ENCODE measurements around the gene GAREM2.

Gene GAREM2

DNA sequence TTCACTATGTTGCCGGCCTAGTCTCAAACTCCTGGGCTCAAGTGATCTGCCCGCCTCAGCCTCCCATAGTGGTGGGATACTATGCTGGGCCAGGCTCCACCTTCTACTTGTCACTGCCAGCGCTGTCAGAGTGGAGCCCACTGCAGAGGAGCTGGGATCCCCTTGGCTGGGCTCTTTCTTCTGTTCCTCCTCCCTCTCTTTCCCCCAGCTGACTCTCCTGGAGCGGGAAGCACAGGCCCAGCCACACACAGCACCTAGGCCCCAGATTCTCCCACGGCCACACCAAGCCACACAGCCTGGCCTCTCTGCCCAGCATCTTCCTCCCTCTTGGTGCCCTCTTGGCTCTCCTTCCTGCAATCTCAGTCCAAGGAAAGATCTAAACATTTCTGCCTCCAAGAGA is 3.7 kb upstream of the GAREM2 start:
- Histone ChIP-seq H3K4me2 (ENCODE audit: low read length) (no peak overlapping the region), H4K20me1 (ENCODE audit: insufficient read depth, low read length) (no peaks in the 10 kb centered on the region), H3K27me3 (ENCODE audit: insufficient read depth, low read length) (0 out of 2 replicates have a peak, but pooled peaks cover 6% of the 10 kb centered on the region), H3K9me3 (ENCODE audit: low read length) (no peaks in the 10 kb centered on the region), H3K4me3 (ENCODE audit: low read depth, low read length, poor library complexity, severe bottlenecking) (no peak overlapping the region), H3K79me2 (ENCODE audit: insufficient read depth, low read length) (no peaks in the 10 kb centered on the region), H3K27ac (ENCODE audit: low read depth, low read length, poor library complexity, severe bottlenecking) (no peak overlapping the region), H2AFZ (ENCODE audit: low read length) (no peak overlapping the region), H3F3A (ENCODE audit: insufficient read depth, low read length) (no peaks in the 10 kb centered on the region), H3K9ac (ENCODE audit: low read length) (no peak overlapping the region), H3K9me2 (ENCODE audit: low read depth, low read length) (no peaks in the 10 kb centered on the region), H3K36me3 (ENCODE audit: insufficient read depth, low read length) (no peaks in the 10 kb centered on the region), H3K4me1 (ENCODE audit: insufficient read depth, low read length, severe bottlenecking) (no peaks in the 10 kb centered on the region)
- TF ChIP-seq, protein P1, sequence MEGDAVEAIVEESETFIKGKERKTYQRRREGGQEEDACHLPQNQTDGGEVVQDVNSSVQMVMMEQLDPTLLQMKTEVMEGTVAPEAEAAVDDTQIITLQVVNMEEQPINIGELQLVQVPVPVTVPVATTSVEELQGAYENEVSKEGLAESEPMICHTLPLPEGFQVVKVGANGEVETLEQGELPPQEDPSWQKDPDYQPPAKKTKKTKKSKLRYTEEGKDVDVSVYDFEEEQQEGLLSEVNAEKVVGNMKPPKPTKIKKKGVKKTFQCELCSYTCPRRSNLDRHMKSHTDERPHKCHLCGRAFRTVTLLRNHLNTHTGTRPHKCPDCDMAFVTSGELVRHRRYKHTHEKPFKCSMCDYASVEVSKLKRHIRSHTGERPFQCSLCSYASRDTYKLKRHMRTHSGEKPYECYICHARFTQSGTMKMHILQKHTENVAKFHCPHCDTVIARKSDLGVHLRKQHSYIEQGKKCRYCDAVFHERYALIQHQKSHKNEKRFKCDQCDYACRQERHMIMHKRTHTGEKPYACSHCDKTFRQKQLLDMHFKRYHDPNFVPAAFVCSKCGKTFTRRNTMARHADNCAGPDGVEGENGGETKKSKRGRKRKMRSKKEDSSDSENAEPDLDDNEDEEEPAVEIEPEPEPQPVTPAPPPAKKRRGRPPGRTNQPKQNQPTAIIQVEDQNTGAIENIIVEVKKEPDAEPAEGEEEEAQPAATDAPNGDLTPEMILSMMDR (IDR thresholded peaks at IDR 0.05; ENCODE audit: low read length) = no peak

DNA sequence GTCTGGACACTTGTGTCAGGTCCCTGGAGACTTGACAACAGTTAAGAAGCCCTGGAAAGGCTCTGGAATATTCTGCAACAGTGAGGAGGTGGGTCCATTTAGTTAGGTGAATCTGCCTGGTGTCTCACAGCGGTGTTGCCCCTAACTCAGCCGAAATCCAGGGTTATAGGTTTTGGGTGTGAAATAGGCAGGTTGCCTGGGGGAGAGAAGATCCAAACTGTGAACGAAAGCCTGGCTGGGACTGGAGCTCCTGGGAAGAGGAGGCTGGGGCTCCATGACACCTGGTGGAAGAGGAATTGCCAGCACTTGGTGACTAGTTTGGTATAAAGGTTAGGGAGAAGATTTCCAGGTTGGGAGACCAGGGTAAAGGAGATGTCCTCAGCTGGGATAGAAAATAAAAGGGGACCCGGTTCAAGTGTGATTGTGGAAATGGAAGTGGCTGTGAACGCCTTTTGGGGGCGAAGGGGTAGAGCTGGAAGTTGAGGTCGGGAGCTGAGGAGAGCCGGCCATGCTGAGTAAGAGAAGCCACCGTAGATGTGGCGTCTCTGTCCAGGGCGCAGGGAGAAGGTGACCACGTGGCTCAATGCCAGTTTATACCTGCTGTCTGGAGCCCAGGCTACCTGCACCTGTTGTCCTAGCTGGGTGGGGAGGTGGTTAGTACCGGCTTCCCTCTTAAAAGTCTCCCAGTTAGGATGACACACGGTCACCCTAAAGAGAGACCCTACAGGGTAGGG is 3.0 kb upstream of the GAREM2 start:
- Histone ChIP-seq H2AFZ (ENCODE audit: low read length) (no peak overlapping the region), H3K79me2 (ENCODE audit: insufficient read depth, low read length) (no peaks in the 10 kb centered on the region), H3F3A (ENCODE audit: insufficient read depth, low read length) (no peaks in the 10 kb centered on the region), H3K9me3 (ENCODE audit: low read length) (no peaks in the 10 kb centered on the region), H3K9ac (ENCODE audit: low read length) (no peak overlapping the region), H3K27ac (ENCODE audit: low read depth, low read length, poor library complexity, severe bottlenecking) (no peak overlapping the region), H3K36me3 (ENCODE audit: insufficient read depth, low read length) (no peaks in the 10 kb centered on the region), H3K4me1 (ENCODE audit: insufficient read depth, low read length, severe bottlenecking) (no peaks in the 10 kb centered on the region), H3K9me2 (ENCODE audit: low read depth, low read length) (no peaks in the 10 kb centered on the region), H3K27me3 (ENCODE audit: insufficient read depth, low read length) (0 out of 2 replicates have a peak, but pooled peaks cover 6% of the 10 kb centered on the region), H4K20me1 (ENCODE audit: insufficient read depth, low read length) (no peaks in the 10 kb centered on the region), H3K4me2 (ENCODE audit: low read length) (no peak overlapping the region), H3K4me3 (ENCODE audit: low read depth, low read length, poor library complexity, severe bottlenecking) (no peak overlapping the region)
- TF ChIP-seq EZH2 (IDR thresholded peaks at IDR 0.05; ENCODE audit: borderline replicate concordance, low read length) = no peak
- TF ChIP-seq, protein P1 (IDR thresholded peaks at IDR 0.05; ENCODE audit: low read length) = no peak

DNA sequence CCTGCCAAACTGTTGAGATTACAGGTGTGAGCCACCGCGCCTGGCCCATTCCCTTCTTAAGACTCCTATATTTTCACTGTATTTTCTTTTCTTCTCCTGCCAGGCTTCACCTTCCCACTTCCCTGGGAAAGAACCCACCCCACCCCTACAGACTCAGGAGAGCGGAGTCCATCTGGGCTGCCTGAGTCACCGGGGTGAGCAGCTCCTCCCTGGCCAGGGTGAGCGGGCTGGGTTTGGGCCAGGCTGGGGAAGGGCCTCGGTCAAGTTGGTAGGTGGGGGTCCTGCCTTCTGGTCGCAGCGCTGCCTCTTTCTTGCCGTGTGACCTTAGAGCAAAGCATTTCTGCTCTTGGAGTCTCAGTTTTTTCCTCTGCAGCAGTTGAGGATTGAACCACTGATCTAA is 2.1 kb upstream of the GAREM2 start:
- H3K36me3 ChIP-seq (ENCODE audit: insufficient read depth, low read length) = no peaks in the 10 kb centered on the region
- H3K27ac ChIP-seq (ENCODE audit: low read depth, low read length, poor library complexity, severe bottlenecking) = no peak overlapping the region
- no peaks in the 10 kb centered on the region for H3K4me1 ChIP-seq (ENCODE audit: insufficient read depth, low read length, severe bottlenecking)
- no peak overlapping the region for H3K4me2 ChIP-seq (ENCODE audit: low read length)
- no peaks in the 10 kb centered on the region for H3K9me3 ChIP-seq (ENCODE audit: low read length)
- H3K79me2 ChIP-seq (ENCODE audit: insufficient read depth, low read length) = no peaks in the 10 kb centered on the region
- TF ChIP-seq, protein P1 (IDR thresholded peaks at IDR 0.05; ENCODE audit: low read length) = no peak
- TF ChIP-seq EZH2 (IDR thresholded peaks at IDR 0.05; ENCODE audit: borderline replicate concordance, low read length) = no peak
- H3K9ac ChIP-seq (ENCODE audit: low read length) = no peak overlapping the region
- 0 out of 2 replicates have a peak, but pooled peaks cover 6% of the 10 kb centered on the region for H3K27me3 ChIP-seq (ENCODE audit: insufficient read depth, low read length)
- H2AFZ ChIP-seq (ENCODE audit: low read length) = no peak overlapping the region
- H3K4me3 ChIP-seq (ENCODE audit: low read depth, low read length, poor library complexity, severe bottlenecking) = no peak overlapping the region
- no peaks in the 10 kb centered on the region for H3F3A ChIP-seq (ENCODE audit: insufficient read depth, low read length)
- H3K9me2 ChIP-seq (ENCODE audit: low read depth, low read length) = no peaks in the 10 kb centered on the region
- H4K20me1 ChIP-seq (ENCODE audit: insufficient read depth, low read length) = no peaks in the 10 kb centered on the region
